K562 (cell line): ENCODE measurements around the gene KIFC3. TPM values are rescaled to one million over a fixed set of nuclear protein-coding genes. Genes with fewer than 3 reads are reported as not detected.
"Not testable (repeated sequence)": the region's sequence is repeated elsewhere in the genome, so short reads cannot be mapped to it uniquely, and the experiment has no call there.

Source experiments
- ATAC-seq: fragments of 200-7000 bp; cut with Tn5 transposase; 3 replicates; pipeline ENCODE4 v1.9.1; 2020; ENCODE audit warnings: moderate library complexity
- BruUV-seq: library from RNA; stranded (reverse); fragments of 400-500 nt; replicated peaks from 2 replicates; lab custom pipeline; 2021; lab: Mats Ljungman, UMichigan
- CTCF ChIA-PET: fragments of 300-600 bp; formaldehyde crosslinking; extraction: SDS; loops from one replicate; lab custom pipeline; 2021; ENCODE audit warnings: low intra/inter-chr PET ratio; lab: Yijun Ruan, JAX
- POLR2A ChIA-PET: fragments of 300-600, 350-650 bp; sonication (Branson Sonifier 250); formaldehyde crosslinking; extraction: SDS; loops from one replicate; lab custom pipeline; 2021; ENCODE audit warnings: antibody characterized with exemption, inconsistent platforms; lab: Yijun Ruan, JAX
- DNase-seq, 4 experiments: peaks; one replicate each; pipeline versions ENCODE4 v3.0.0 to v3.0.0-alpha.2; 2011 to 2018; ENCODE audit warnings: low spot score in 3 of 4, mixed read lengths in 3 of 4; ENCODE audit errors: extremely low read depth in 1 of 4
- FAIRE-seq: peaks from 2 replicates; lab custom pipeline; 2011; peaks lifted over from hg19 to GRCh38; lab: Jason Lieb, UNC
- H2AFZ ChIP-seq: 2 replicates; pipeline ENCODE4 v1.6.0; 2011; ENCODE audit warnings: low read depth, low read length, control low read depth, inconsistent platforms
- H3K27ac ChIP-seq: fragments of 200-600 bp; 3 replicates; pipeline ENCODE4 v1.8.0; 2011; ENCODE audit warnings: low read depth, mild to moderate bottlenecking, control low read depth, inconsistent platforms, low read length, moderate library complexity, mixed read lengths; ENCODE audit errors: extremely low read depth
- H3K27me3 ChIP-seq, 2 experiments: fragments of 300-600 bp in 1 of 2; 2 replicates in 1 of 2; 3 replicates in 1 of 2; pipeline versions ENCODE4 v1.6.0 to v1.8.0; 2011; ENCODE audit warnings: inconsistent platforms in 2 of 2, low read length in 2 of 2, mild to moderate bottlenecking in 1 of 2, mixed read lengths in 1 of 2, moderate library complexity in 1 of 2; ENCODE audit not compliant: control insufficient read depth in 2 of 2, insufficient read depth in 2 of 2
- H3K36me3 ChIP-seq: fragments of 300-600 bp; 3 replicates; pipeline ENCODE4 v1.8.0; 2011; ENCODE audit warnings: mild to moderate bottlenecking, low read length, inconsistent platforms; ENCODE audit not compliant: control insufficient read depth, insufficient read depth
- H3K4me1 ChIP-seq, 2 experiments: fragments of 200-600 bp in 1 of 2; replicated peaks in 1 of 2; 2 replicates in 1 of 2; 3 replicates in 1 of 2; pipeline versions ENCODE4 v1.5.1 to v1.8.0; 2011; ENCODE audit warnings: inconsistent platforms in 2 of 2, low read length in 2 of 2, mild to moderate bottlenecking in 1 of 2, mixed read lengths in 1 of 2, moderate library complexity in 1 of 2; ENCODE audit not compliant: control insufficient read depth in 2 of 2, insufficient read depth in 2 of 2
- H3K4me2 ChIP-seq: 2 replicates; pipeline ENCODE4 v1.6.1; 2011; ENCODE audit warnings: low read length, control low read depth, inconsistent platforms, mixed read lengths; ENCODE audit not compliant: insufficient read depth
- H3K4me3 ChIP-seq: fragments of 200-600 bp; sonication (generic), shearing (Covaris generic); 2 replicates; pipeline ENCODE4 v1.5.1; 2016; ENCODE audit warnings: control low read depth, inconsistent platforms
- H3K79me2 ChIP-seq: fragments of 200-600 bp; 3 replicates; pipeline ENCODE4 v1.8.0; 2011; ENCODE audit warnings: low read length, inconsistent platforms; ENCODE audit not compliant: control insufficient read depth, insufficient read depth
- H3K9ac ChIP-seq, 2 experiments: 2 replicates each; pipeline versions ENCODE4 v1.6.0 to v1.6.1; 2011; ENCODE audit warnings: low read depth in 2 of 2, low read length in 2 of 2, control low read depth in 1 of 2, inconsistent platforms in 1 of 2, mild to moderate bottlenecking in 1 of 2, mixed read lengths in 1 of 2; ENCODE audit not compliant: insufficient read depth in 1 of 2
- H3K9me1 ChIP-seq: one replicate; pipeline ENCODE4 v1.6.0; 2011; ENCODE audit warnings: inconsistent platforms, mild to moderate bottlenecking, low read length, moderate library complexity; ENCODE audit not compliant: control insufficient read depth, insufficient read depth
- H3K9me3 ChIP-seq: replicated peaks from 2 replicates; pipeline ENCODE4 v1.5.1; 2011; ENCODE audit warnings: low read depth, low read length, inconsistent platforms; ENCODE audit not compliant: control insufficient read depth, insufficient read depth
- H4K20me1 ChIP-seq: replicated peaks from 2 replicates; pipeline ENCODE4 v1.6.1; 2011; ENCODE audit warnings: low read length, inconsistent platforms, mixed read lengths; ENCODE audit not compliant: control insufficient read depth, insufficient read depth
- BCOR ChIP-seq: fragments of 450-650 bp; IDR thresholded peaks from 2 replicates; pipeline ENCODE4 v1.6.1; 2016
- GATA2 ChIP-seq: sonication (generic); formaldehyde crosslinking; IDR thresholded peaks from 2 replicates; pipeline ENCODE4 v1.4.0; 2020; ENCODE audit warnings: mild to moderate bottlenecking, missing genetic modification reagents
- HDAC8 ChIP-seq: fragments of 450-650 bp; IDR thresholded peaks from 2 replicates; pipeline ENCODE4 v1.6.1; 2016; ENCODE audit warnings: mild to moderate bottlenecking, missing genetic modification characterization, moderate library complexity, missing compliant biosample characterization
- KDM1A ChIP-seq, 2 experiments: fragments of 450-650 bp; IDR thresholded peaks; 2 replicates each; pipeline ENCODE4 v1.6.1; 2016; ENCODE audit warnings: mild to moderate bottlenecking in 2 of 2
- POLR2G ChIP-seq: fragments of 200-400 bp; formaldehyde crosslinking; IDR thresholded peaks from 2 replicates; pipeline ENCODE4 v1.6.1; 2017; ENCODE audit warnings: low read depth, mild to moderate bottlenecking, antibody characterized with exemption, low read length, moderate library complexity
- RAD21 ChIP-seq, 2 experiments: fragments of 250-450 bp in 1 of 2; fragments of 450-650 bp in 1 of 2; sonication (Bioruptor Pico) in 1 of 2; formaldehyde crosslinking in 1 of 2; IDR thresholded peaks in 1 of 2; conservative IDR thresholded peaks in 1 of 2; 2 replicates each; pipeline versions ENCODE4 v1.4.0 to v1.8.0; 2020 to 2022; ENCODE audit warnings: mild to moderate bottlenecking in 2 of 2, moderate library complexity in 1 of 2
- RBFOX2 ChIP-seq: fragments of 200-400 bp; formaldehyde crosslinking; IDR thresholded peaks from 2 replicates; pipeline ENCODE4 v1.6.1; 2017; ENCODE audit warnings: low read depth, mild to moderate bottlenecking, low read length, moderate library complexity
- RBM25 ChIP-seq: fragments of 200-400 bp; formaldehyde crosslinking; IDR thresholded peaks from 2 replicates; pipeline ENCODE4 v1.6.1; 2018; ENCODE audit warnings: low read length, low read depth, moderate library complexity; ENCODE audit not compliant: severe bottlenecking
- SMARCA5 ChIP-seq: fragments of 450-650 bp; IDR thresholded peaks from 2 replicates; pipeline ENCODE4 v1.6.1; 2016
- ZNF785 ChIP-seq: fragments of 250-450 bp; sonication (Bioruptor Pico); IDR thresholded peaks from 2 replicates; pipeline ENCODE4 v1.4.0; 2020; ENCODE audit warnings: mild to moderate bottlenecking
- WGBS: fragments of 100-300 bp; shearing (Covaris generic); methylation state at CpG from one replicate; pipeline ENCODE4 v1.1.6; 2016; ENCODE audit warnings: low coverage, mixed read lengths; ENCODE audit not compliant: insufficient coverage; ENCODE audit errors: missing lambda C conversion rate; 5-methylcytosine and 5-hydroxymethylcytosine counted together
- in situ Hi-C: fragments of 300-500 bp; cut with MboI; formaldehyde crosslinking; loops from 4 replicates; pipeline ENCODE4 v1.15.0; 2018; ENCODE audit warnings: inconsistent platforms, mixed read lengths
- intact Hi-C: fragments of 100-400 bp; cut with micrococcal nuclease; formaldehyde crosslinking; loops from 2 replicates; pipeline ENCODE4 v1.14.2; 2022
- polyA plus RNA-seq, 8 experiments: library from polyadenylated mRNA; depleted of rRNA in 4 of 8; stranded (reverse) in 5 of 8; unstranded in 3 of 8; fragments of >200 nt; fragmentation: Nextera tagmentation in 2 of 8; fragmentation: Illumina TruSeq in 1 of 8; extraction: Ambion mirVana in 2 of 8; extraction: Trizol in 1 of 8; gene quantifications; 2 replicates each; pipeline versions ENCODE4 v1.2.1 to v1.2.3, GENCODE V29; 2011 to 2014; ENCODE audit warnings: inconsistent platforms in 1 of 8, missing spikeins in 1 of 8
- total RNA-seq, 7 experiments: library from RNA; depleted of rRNA in 6 of 7; stranded (reverse); fragments of >200 nt in 6 of 7; fragmentation: Illumina TruSeq in 2 of 7; extraction: Trizol in 2 of 7; gene quantifications; 2 replicates each; pipeline versions ENCODE4 v1.2.1 to v1.2.3, GENCODE V29; 2011 to 2021; ENCODE audit warnings: low replicate concordance in 1 of 7

The KIFC3 gene
- total and polyA plus RNA-seq, 9 of the 15 experiments (the other 6 are each of a cell fraction or from before 2014, with no cell fraction given), result 0.23 to 105 (median 26.2) TPM

GRCh38 chr16:57796014-57796413 is 6.3 kb downstream of the KIFC3 start:
- H3K9me1 ChIP-seq, H3K9ac ChIP-seq, in situ Hi-C loops, H3K27ac ChIP-seq, H4K20me1 ChIP-seq, H3K4me2 ChIP-seq, H3K27me3 ChIP-seq, FAIRE-seq, ATAC-seq, H3K4me3 ChIP-seq, H2AFZ ChIP-seq, H3K9me3 ChIP-seq, DNase-seq, BruUV-seq, intact Hi-C loops: not testable (repeated sequence)
- ChIA-PET CTCF (interaction anchor here (0.7 kb wide), 1 partner anchor 67 kb away, joined by 3 read pairs; no protein-coding TSS in a partner anchor), POLR2A (interaction anchor here (3.5 kb wide), 1 partner anchor 11 kb away, joined by 15 read pairs; no protein-coding TSS in a partner anchor)
- Histone ChIP-seq H3K36me3 (peaks cover 75% of the 10 kb centered on the region), H3K79me2 (peaks cover 36% of the 10 kb centered on the region), H3K4me1 (peaks cover 29 to 45% of the 10 kb centered on the region in 2 experiments)
- 81% methylated on average over 5 of the region's 5 CpGs for WGBS
- TF ChIP-seq BCOR (peak; percentile 81), GATA2 (CRISPR knock-in tag) (0 out of 2 replicates have a peak, but pooled peaks have one; percentile 13), KDM1A (IDR thresholded peaks at IDR 0.05) (peak; percentile 19 to 54; a peak in 1 of 4 replicates), SMARCA5 (peak; percentile 66; the same call in 1 of the 2 replicates), RBM25 (peak; percentile 55)

- CTCF ChIA-PET, result interaction anchor here (0.7 kb wide), 1 partner anchor 68 kb away, joined by 3 read pairs; no protein-coding TSS in a partner anchor
- FAIRE-seq (peak; percentile 6), DNase-seq (peak in 3 of 4 experiments; percentile 27 to 63 (median 44)), ATAC-seq (peak; percentile 68)
- no peak overlapping the region for H2AFZ ChIP-seq
- no peak overlapping the region for H3K4me2 ChIP-seq
- H3K4me3 ChIP-seq, result no peak overlapping the region
- intact Hi-C loops (loop anchor here (1.0 kb wide), 1 partner anchor 68 kb away; no protein-coding TSS in a partner anchor), in situ Hi-C loops (no loop called here)
- POLR2A ChIA-PET, result interaction anchor here (3.5 kb wide), 1 partner anchor 10 kb away, joined by 15 read pairs; no protein-coding TSS in a partner anchor
- H3K79me2 ChIP-seq, result peaks cover 31% of the 10 kb centered on the region
- WGBS, result 74% methylated on average over 9 of the region's 9 CpGs
- H4K20me1 ChIP-seq, result peaks cover 4% of the 10 kb centered on the region; the same call in 1 of the 2 replicates
- H3K9me3 ChIP-seq, result no peaks in the 10 kb centered on the region
- peak overlapping the region in 1 of 2 experiments; percentile 56; a peak in 1 of 4 replicates for H3K9ac ChIP-seq
- peaks cover 24 to 43% of the 10 kb centered on the region in 2 experiments for H3K4me1 ChIP-seq
- H3K27me3 ChIP-seq, result no peaks in the 10 kb centered on the region
- H3K36me3 ChIP-seq, result peaks cover 80% of the 10 kb centered on the region
- no peak overlapping the region for H3K27ac ChIP-seq
- no TSS peak for BruUV-seq
- H3K9me1 ChIP-seq, result no peaks in the 10 kb centered on the region
- no peak for TF ChIP-seq HDAC8 (tag)
- peak in 1 of 2 experiments; percentile 46; a peak in 2 of 4 replicates for TF ChIP-seq RAD21 (CRISPR knock-in tag; conservative IDR thresholded peaks at IDR 0.05 in 1 of 2, IDR thresholded peaks at IDR 0.05 in 1 of 2)
- TF ChIP-seq POLR2G, result peak; percentile 4; the same call in 1 of the 2 replicates
- no peak for TF ChIP-seq ZNF785
- TF ChIP-seq RBFOX2, result peak; percentile 28; the same call in 1 of the 2 replicates
Observed at GRCh38 chr16:57795431-57795878, 6.8 kb downstream of the KIFC3 start.
